Brain microvascular endothelial cell (primary cell): ENCODE data around the gene SUFU.

ENCODE experiments used
- DNase-seq: peaks from one replicate; pipeline ENCODE4 v3.0.0-alpha.2; 2020
- H3K27ac ChIP-seq: fragments of 250-450 bp; sonication (Bioruptor Pico); 2 replicates; pipeline ENCODE4 v1.5.1; 2020; ENCODE audit warnings: mild to moderate bottlenecking, moderate library complexity
- H3K27me3 ChIP-seq: fragments of 250-450 bp; sonication (Bioruptor Pico); replicated peaks from 2 replicates; pipeline ENCODE4 v1.5.1; 2020; ENCODE audit warnings: mild to moderate bottlenecking
- H3K36me3 ChIP-seq: fragments of 250-450 bp; sonication (Bioruptor Pico); replicated peaks from 2 replicates; pipeline ENCODE4 v1.5.1; 2020; ENCODE audit warnings: mild to moderate bottlenecking
- H3K4me3 ChIP-seq: 2 replicates; pipeline ENCODE4 v1.5.1; 2011; ENCODE audit warnings: low read depth, mild to moderate bottlenecking, control low read depth, low read length, moderate library complexity
- CTCF ChIP-seq: IDR thresholded peaks from 2 replicates; pipeline ENCODE4 v1.5.1; 2011; ENCODE audit warnings: low read depth, mild to moderate bottlenecking, moderate library complexity, low read length, control low read depth, inconsistent platforms; ENCODE audit errors: missing control alignments
- in situ Hi-C: cut with HindIII; loops from 2 replicates; pipeline ENCODE4 v1.10.0; 2017; ENCODE audit warnings: low sequenced_read_pairs, low pct_ligation_motif_present

SUFU gene

DNA sequence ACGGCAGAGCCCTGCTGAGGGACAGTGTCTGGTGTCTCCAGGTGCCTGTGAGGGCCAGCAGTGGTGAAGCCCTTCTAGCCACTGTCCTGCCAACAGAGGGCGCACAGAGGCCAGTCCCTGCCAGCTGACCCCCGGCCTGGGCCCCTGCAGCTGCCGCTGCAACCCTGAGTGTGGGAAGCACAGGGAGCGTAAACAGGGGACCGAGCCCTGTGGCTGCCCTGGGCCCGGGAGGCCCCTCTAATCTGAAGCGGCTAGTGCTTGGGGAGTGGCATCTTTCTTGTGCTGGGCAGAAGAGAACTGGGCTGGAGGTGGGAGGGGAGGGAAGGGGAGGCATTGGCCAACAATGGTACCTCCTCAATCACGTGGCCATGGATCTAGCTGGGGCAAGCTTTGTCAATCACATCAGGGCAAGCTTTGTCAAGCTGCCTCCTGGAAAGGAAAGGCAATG lies 175.1 kb downstream of the SUFU start:
- Histone ChIP-seq H3K27me3 (no peaks in the 10 kb centered on the region), H3K36me3 (no peaks in the 10 kb centered on the region), H3K27ac (no peak overlapping the region), H3K4me3 (no peak overlapping the region)
- in situ Hi-C loops, result no loop called here
- TF ChIP-seq CTCF, result peak; percentile 91
- DNase-seq, result peak; percentile 57

GRCh38 chr10:102679596-102679995 lies 175.8 kb downstream of the SUFU start:
- no peak overlapping the region for H3K27ac ChIP-seq
- in situ Hi-C loops, result no loop called here
- no peaks in the 10 kb centered on the region for H3K27me3 ChIP-seq
- no peak overlapping the region for H3K4me3 ChIP-seq
- no peaks in the 10 kb centered on the region for H3K36me3 ChIP-seq
- DNase-seq, result no peak
- TF ChIP-seq CTCF, result no peak

DNA sequence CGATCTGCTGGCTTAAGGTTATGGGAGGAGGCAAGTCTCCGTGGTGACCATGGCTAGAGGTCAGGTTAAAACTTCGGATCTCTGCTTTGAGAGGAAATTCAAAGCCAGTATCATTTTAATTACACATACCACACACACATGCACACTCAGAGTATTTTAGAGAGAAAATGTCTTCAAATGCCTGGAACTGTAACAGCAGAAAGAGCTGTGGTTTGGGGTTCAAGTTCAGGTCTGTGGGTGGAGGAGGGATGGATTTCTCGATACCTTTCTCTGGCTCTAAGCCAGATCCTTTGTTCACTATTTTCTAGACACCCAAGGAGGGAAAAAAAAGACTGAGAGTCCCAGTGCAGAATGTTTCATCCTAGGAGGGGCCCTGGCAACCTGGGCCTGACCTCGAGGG lies 177.9 kb downstream of the SUFU start:
- in situ Hi-C loops, result no loop called here
- no peak for TF ChIP-seq CTCF
- Histone ChIP-seq H3K36me3 (peaks cover 6% of the 10 kb centered on the region), H3K27me3 (no peaks in the 10 kb centered on the region), H3K27ac (no peak overlapping the region), H3K4me3 (no peak overlapping the region)
- no peak for DNase-seq

- in situ Hi-C loops, result no loop called here
- no peak for TF ChIP-seq CTCF
Observed at GRCh38 chr10:102682416-102682815, 178.6 kb downstream of the SUFU start.

GRCh38 chr10:102682981-102683380 lies 179.2 kb downstream of the SUFU start:
- H3K27ac ChIP-seq, result no peak overlapping the region
- H3K4me3 ChIP-seq, result no peak overlapping the region
- peaks cover 6% of the 10 kb centered on the region for H3K36me3 ChIP-seq
- in situ Hi-C loops, result no loop called here
- no peak for DNase-seq
- TF ChIP-seq CTCF, result no peak
- no peaks in the 10 kb centered on the region for H3K27me3 ChIP-seq

More at GRCh38 chr10:102682416-102682815, 178.6 kb downstream of the SUFU start:
- Histone ChIP-seq H3K27me3 (no peaks in the 10 kb centered on the region), H3K4me3 (no peak overlapping the region), H3K36me3 (peaks cover 6% of the 10 kb centered on the region), H3K27ac (no peak overlapping the region)
- no peak for DNase-seq
